Spleen (tissue), 7 donors: ENCODE results near the gene LMF1.

Experiments
- CTCF ChIP-seq, 11 experiments: fragments of 200-600 bp in 7 of 11; fragments of 450-650 bp in 4 of 11; sonication (generic) in 4 of 11; IDR thresholded peaks in 8 of 11; conservative IDR thresholded peaks in 3 of 11; 1 replicate in 7 of 11; 2 replicates in 4 of 11; pipeline versions ENCODE4 v1.4.0 to v1.8.0; 2016 to 2021; ENCODE audit warnings: antibody characterized with exemption in 11 of 11, inconsistent platforms in 4 of 11, mild to moderate bottlenecking in 1 of 11
- POLR2A ChIP-seq, 3 donors: fragments of 450-650 bp; IDR thresholded peaks; one replicate each; pipeline ENCODE4 v1.5.1; 2017; ENCODE audit warnings: antibody characterized with exemption in 3 of 3, mild to moderate bottlenecking in 1 of 3
- POLR2AphosphoS5 ChIP-seq, 3 donors: sonication (generic); formaldehyde crosslinking; IDR thresholded peaks; one replicate each; pipeline ENCODE4 v1.5.1; 2017; ENCODE audit warnings: antibody characterized with exemption in 3 of 3
- donor health status: DM: no; HTN: no; CAD: no; lungs with moderate emphysema.
- donor health status: DM: no; HTN: no; CAD: no.
- donor health status: DM: no; HTN: no; CAD: no.

- TF ChIP-seq CTCF (IDR thresholded peaks at IDR 0.05 in 8 of 11, conservative IDR thresholded peaks at IDR 0.05 in 3 of 11), result no peak
- TF ChIP-seq POLR2A (IDR thresholded peaks at IDR 0.05), result no peak
- peak in 2 of 3 donors; percentile 25 to 54 for TF ChIP-seq POLR2AphosphoS5 (IDR thresholded peaks at IDR 0.05)
These were observed 6.3 kb downstream of the LMF1 start for GRCh38 chr16:964356-965035.
